ENCODE measurements around the gene HES1.
"Not testable (repeated sequence)": the region's sequence is repeated elsewhere in the genome, so short reads cannot be mapped to it uniquely, and the experiment has no call there.

Gene HES1

GRCh38 chr3:194150252-194150934, 14.4 kb downstream of the HES1 start:
- DNase-seq (ENCODE audit: low spot score), result no peak
- in situ Hi-C loops (cut with MboI; ENCODE audit: low pct_unique_long_range_greater_than_20kb, low sequenced_read_pairs, unreplicated experiment), result no loop called here
- no peak for TF ChIP-seq CTCF (IDR thresholded peaks at IDR 0.05; ENCODE audit: extremely low read depth, insufficient read depth, missing control alignments)

- DNase-seq (ENCODE audit: low spot score); in situ Hi-C loops (cut with MboI; ENCODE audit: low pct_unique_long_range_greater_than_20kb, low sequenced_read_pairs, unreplicated experiment): not testable (repeated sequence)
Observed at GRCh38 chr3:194150935-194151302, 15.0 kb downstream of the HES1 start.

- in situ Hi-C loops (cut with MboI; ENCODE audit: low pct_unique_long_range_greater_than_20kb, low sequenced_read_pairs, unreplicated experiment), result no loop called here
- TF ChIP-seq CTCF (IDR thresholded peaks at IDR 0.05; ENCODE audit: extremely low read depth, insufficient read depth, missing control alignments), result no peak
- DNase-seq (ENCODE audit: low spot score), result no peak
Observed at GRCh38 chr3:194154346-194154745, 18.4 kb downstream of the HES1 start.

GRCh38 chr3:194156095-194156494, 20.1 kb downstream of the HES1 start:
- DNase-seq (ENCODE audit: low spot score), result no peak
- in situ Hi-C loops (cut with MboI; ENCODE audit: low pct_unique_long_range_greater_than_20kb, low sequenced_read_pairs, unreplicated experiment), result no loop called here
- TF ChIP-seq CTCF (IDR thresholded peaks at IDR 0.05; ENCODE audit: extremely low read depth, insufficient read depth, missing control alignments), result no peak

- no peak for DNase-seq (ENCODE audit: low spot score)
- in situ Hi-C loops (cut with MboI; ENCODE audit: low pct_unique_long_range_greater_than_20kb, low sequenced_read_pairs, unreplicated experiment), result no loop called here
- no peak for TF ChIP-seq CTCF (IDR thresholded peaks at IDR 0.05; ENCODE audit: extremely low read depth, insufficient read depth, missing control alignments)
Observed at GRCh38 chr3:194158942-194159439, 23.0 kb downstream of the HES1 start.

GRCh38 chr3:194160158-194160557, 24.2 kb downstream of the HES1 start:
- in situ Hi-C loops (cut with MboI; ENCODE audit: low pct_unique_long_range_greater_than_20kb, low sequenced_read_pairs, unreplicated experiment), result no loop called here
- no peak for TF ChIP-seq CTCF (IDR thresholded peaks at IDR 0.05; ENCODE audit: extremely low read depth, insufficient read depth, missing control alignments)
- no peak for DNase-seq (ENCODE audit: low spot score)

GRCh38 chr3:194161131-194162045, 25.4 kb downstream of the HES1 start:
- in situ Hi-C loops (cut with MboI; ENCODE audit: low pct_unique_long_range_greater_than_20kb, low sequenced_read_pairs, unreplicated experiment), result no loop called here
- TF ChIP-seq CTCF (IDR thresholded peaks at IDR 0.05; ENCODE audit: extremely low read depth, insufficient read depth, missing control alignments), result no peak
- no peak for DNase-seq (ENCODE audit: low spot score)
